ENCODE measurements around the gene PGAM5. TPM values are rescaled to one million over a fixed set of nuclear protein-coding genes. Genes with fewer than 3 reads are reported as not detected.

PGAM5 gene
- total and polyA plus RNA-seq, 10 of the 15 experiments (the other 5 are each of a cell fraction or from before 2014, with no cell fraction given) = 8.2 to 90.9 (median 45.3) TPM

DNA sequence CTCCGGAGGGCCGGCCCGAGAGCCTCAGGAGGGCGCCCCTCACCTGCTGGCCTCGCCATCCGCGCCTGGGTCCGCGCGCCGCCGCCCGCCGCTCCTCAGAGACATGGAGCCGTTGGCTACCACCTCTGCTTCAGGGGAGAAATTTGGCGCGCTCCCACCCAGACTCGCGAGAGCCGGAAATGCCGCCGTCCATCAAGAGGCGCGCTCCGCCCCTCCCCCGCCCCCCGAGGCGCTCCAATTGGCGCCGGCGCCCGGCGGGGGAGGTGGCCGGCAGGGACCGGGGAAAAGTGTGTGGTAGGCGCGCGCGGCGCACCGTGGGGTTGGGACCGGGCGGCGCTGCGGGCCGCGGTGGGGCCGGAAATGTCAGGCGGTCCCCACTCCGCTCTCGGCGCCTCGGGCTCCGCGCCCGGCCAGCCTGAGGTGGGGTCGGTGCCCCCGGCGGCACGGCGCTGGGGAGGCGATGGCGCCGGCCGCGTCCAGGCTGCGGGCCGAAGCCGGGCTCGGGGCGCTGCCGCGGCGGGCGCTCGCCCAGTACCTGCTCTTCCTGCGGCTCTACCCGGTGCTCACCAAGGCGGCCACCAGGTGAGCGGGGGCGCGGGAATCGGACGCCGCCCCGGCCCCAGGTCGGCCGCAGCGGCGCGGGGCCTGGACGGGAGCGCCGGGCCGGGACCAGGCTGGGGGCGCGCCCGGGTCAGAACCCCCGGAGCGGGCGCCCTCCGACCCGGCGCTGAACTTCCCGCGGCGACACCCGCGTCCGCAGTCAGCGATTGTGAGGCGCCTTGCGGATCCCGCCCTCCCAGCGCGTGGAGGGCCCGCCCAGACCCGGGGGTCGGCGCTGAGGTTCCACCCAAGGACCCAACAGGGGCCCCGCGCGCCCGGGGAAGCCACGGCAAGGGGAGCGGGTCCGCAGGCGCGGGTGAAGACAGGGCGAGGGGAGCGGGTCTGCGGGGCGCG lies 23.2 kb upstream of the PGAM5 start, which contains the start of the genes POLE and PXMP2 (continued):
- TF ChIP-seq SUPT20H (IDR thresholded peaks at IDR 0.05; ENCODE audit: borderline replicate concordance, control insufficient read depth, low read depth, low read length) (peak; percentile 71; the same call in 1 of the 2 replicates), MTA2 (IDR thresholded peaks at IDR 0.05; ENCODE audit: low read depth) (no peak), MYC (IDR thresholded peaks at IDR 0.05; ENCODE audit: insufficient read depth, insufficient read length, insufficient replicate concordance, low read length, severe bottlenecking) (peak; percentile 38), RUNX3 (IDR thresholded peaks at IDR 0.05; ENCODE audit: low read length) (peak; percentile 73), CREB1 (IDR thresholded peaks at IDR 0.05; ENCODE audit: low read depth) (peak; percentile 22; the same call in 1 of the 2 replicates), TCF12 (IDR thresholded peaks at IDR 0.05; ENCODE audit: low read depth, low read length) (peak; percentile 11; the same call in 1 of the 2 replicates), POLR2AphosphoS5 (IDR thresholded peaks at IDR 0.05; ENCODE audit: low read length) (peak; percentile 56), JUNB (IDR thresholded peaks at IDR 0.05) (peak; percentile 96), PML (IDR thresholded peaks at IDR 0.05; ENCODE audit: low read length) (no peak), EGR1 (IDR thresholded peaks at IDR 0.05; ENCODE audit: borderline replicate concordance in 1 of 2, low read depth in 2 of 2, low read length in 2 of 2) (peak in 1 of 2 experiments; percentile 91; a peak in 2 of 3 replicates), RAD21 (IDR thresholded peaks at IDR 0.05; ENCODE audit: insufficient read depth, low read depth, low read length) (peak; percentile 34; the same call in 1 of the 2 replicates), RCOR1 (conservative IDR thresholded peaks at IDR 0.05; ENCODE audit: low read depth, low read length) (peak; percentile 99), STAT3 (IDR thresholded peaks at IDR 0.05; ENCODE audit: low read depth, low read length) (no peak), NR2C1 (IDR thresholded peaks at IDR 0.05) (peak; percentile 21), SP1 (IDR thresholded peaks at IDR 0.05; ENCODE audit: low read depth, low read length) (peak; percentile 67), TBL1XR1 (IDR thresholded peaks at IDR 0.05; ENCODE audit: low read depth, low read length) (peak; percentile 45; the same call in 1 of the 2 replicates), PAX8 (IDR thresholded peaks at IDR 0.05) (no peak), PAX5 (IDR thresholded peaks at IDR 0.05; ENCODE audit: borderline replicate concordance, low read depth, low read length) (peak; percentile 44; the same call in 1 of the 2 replicates)
- TF ChIP-seq, protein P1, sequence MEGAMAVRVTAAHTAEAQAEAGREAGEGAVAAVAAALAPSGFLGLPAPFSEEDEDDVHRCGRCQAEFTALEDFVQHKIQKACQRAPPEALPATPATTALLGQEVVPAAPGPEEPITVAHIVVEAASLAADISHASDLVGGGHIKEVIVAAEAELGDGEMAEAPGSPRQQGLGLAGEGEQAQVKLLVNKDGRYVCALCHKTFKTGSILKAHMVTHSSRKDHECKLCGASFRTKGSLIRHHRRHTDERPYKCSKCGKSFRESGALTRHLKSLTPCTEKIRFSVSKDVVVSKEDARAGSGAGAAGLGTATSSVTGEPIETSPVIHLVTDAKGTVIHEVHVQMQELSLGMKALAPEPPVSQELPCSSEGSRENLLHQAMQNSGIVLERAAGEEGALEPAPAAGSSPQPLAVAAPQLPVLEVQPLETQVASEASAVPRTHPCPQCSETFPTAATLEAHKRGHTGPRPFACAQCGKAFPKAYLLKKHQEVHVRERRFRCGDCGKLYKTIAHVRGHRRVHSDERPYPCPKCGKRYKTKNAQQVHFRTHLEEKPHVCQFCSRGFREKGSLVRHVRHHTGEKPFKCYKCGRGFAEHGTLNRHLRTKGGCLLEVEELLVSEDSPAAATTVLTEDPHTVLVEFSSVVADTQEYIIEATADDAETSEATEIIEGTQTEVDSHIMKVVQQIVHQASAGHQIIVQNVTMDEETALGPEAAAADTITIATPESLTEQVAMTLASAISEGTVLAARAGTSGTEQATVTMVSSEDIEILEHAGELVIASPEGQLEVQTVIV (IDR thresholded peaks at IDR 0.05; ENCODE audit: borderline replicate concordance, partially characterized antibody) = peak; percentile 51
- TF ChIP-seq, protein P2, sequence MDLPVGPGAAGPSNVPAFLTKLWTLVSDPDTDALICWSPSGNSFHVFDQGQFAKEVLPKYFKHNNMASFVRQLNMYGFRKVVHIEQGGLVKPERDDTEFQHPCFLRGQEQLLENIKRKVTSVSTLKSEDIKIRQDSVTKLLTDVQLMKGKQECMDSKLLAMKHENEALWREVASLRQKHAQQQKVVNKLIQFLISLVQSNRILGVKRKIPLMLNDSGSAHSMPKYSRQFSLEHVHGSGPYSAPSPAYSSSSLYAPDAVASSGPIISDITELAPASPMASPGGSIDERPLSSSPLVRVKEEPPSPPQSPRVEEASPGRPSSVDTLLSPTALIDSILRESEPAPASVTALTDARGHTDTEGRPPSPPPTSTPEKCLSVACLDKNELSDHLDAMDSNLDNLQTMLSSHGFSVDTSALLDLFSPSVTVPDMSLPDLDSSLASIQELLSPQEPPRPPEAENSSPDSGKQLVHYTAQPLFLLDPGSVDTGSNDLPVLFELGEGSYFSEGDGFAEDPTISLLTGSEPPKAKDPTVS (IDR thresholded peaks at IDR 0.05; ENCODE audit: low read depth, low read length) = 0 out of 2 replicates have a peak, but pooled peaks have one; percentile 64
- TF ChIP-seq, protein P3, sequence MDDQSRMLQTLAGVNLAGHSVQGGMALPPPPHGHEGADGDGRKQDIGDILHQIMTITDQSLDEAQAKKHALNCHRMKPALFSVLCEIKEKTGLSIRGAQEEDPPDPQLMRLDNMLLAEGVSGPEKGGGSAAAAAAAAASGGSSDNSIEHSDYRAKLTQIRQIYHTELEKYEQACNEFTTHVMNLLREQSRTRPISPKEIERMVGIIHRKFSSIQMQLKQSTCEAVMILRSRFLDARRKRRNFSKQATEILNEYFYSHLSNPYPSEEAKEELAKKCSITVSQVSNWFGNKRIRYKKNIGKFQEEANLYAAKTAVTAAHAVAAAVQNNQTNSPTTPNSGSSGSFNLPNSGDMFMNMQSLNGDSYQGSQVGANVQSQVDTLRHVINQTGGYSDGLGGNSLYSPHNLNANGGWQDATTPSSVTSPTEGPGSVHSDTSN (IDR thresholded peaks at IDR 0.05; ENCODE audit: insufficient replicate concordance, low read depth, low read length) = peak; percentile 90
- TF ChIP-seq, protein P4, sequence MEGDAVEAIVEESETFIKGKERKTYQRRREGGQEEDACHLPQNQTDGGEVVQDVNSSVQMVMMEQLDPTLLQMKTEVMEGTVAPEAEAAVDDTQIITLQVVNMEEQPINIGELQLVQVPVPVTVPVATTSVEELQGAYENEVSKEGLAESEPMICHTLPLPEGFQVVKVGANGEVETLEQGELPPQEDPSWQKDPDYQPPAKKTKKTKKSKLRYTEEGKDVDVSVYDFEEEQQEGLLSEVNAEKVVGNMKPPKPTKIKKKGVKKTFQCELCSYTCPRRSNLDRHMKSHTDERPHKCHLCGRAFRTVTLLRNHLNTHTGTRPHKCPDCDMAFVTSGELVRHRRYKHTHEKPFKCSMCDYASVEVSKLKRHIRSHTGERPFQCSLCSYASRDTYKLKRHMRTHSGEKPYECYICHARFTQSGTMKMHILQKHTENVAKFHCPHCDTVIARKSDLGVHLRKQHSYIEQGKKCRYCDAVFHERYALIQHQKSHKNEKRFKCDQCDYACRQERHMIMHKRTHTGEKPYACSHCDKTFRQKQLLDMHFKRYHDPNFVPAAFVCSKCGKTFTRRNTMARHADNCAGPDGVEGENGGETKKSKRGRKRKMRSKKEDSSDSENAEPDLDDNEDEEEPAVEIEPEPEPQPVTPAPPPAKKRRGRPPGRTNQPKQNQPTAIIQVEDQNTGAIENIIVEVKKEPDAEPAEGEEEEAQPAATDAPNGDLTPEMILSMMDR (IDR thresholded peaks at IDR 0.05 in 2 of 3, conservative IDR thresholded peaks at IDR 0.05 in 1 of 3; ENCODE audit: control insufficient read depth in 2 of 3, extremely low read depth in 1 of 3, insufficient read depth in 1 of 3, low read depth in 3 of 3, low read length in 3 of 3) = peak in 1 of 3 experiments; percentile 37; a peak in 2 of 6 replicates

Measured in GM12878 (cell line).